B cell (primary cell): ENCODE results near the gene DDX24.

Experiments
- EZH2 ChIP-seq: IDR thresholded peaks from 2 replicates; pipeline ENCODE4 v1.6.1; 2012; ENCODE audit warnings: borderline replicate concordance, low read depth, mild to moderate bottlenecking, moderate library complexity, low read length; ENCODE audit not compliant: insufficient read depth, poor library complexity, severe bottlenecking
- TF ChIP-seq, protein P1 (sequence below): fragments of 200-600 bp; IDR thresholded peaks from one replicate; pipeline ENCODE4 v1.8.0; 2022; ENCODE audit warnings: antibody characterized with exemption, mild to moderate bottlenecking

DNA sequence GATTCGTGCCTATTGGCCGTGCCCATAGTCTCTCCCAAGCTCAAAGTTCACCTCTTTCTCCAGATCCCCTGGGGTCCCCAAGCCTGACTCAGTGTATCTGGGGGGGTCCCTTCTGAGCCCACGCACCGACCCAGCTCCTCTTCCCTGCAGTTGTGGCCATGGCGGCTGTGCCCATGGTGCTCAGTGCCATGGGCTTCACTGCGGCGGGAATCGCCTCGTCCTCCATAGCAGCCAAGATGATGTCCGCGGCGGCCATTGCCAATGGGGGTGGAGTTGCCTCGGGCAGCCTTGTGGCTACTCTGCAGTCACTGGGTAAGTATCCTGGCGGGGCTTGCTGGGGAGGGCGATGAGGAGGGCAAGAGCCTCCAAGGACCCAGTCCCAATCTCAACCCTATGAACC, 34.6 kb upstream of the DDX24 start:
- TF ChIP-seq, protein P1, sequence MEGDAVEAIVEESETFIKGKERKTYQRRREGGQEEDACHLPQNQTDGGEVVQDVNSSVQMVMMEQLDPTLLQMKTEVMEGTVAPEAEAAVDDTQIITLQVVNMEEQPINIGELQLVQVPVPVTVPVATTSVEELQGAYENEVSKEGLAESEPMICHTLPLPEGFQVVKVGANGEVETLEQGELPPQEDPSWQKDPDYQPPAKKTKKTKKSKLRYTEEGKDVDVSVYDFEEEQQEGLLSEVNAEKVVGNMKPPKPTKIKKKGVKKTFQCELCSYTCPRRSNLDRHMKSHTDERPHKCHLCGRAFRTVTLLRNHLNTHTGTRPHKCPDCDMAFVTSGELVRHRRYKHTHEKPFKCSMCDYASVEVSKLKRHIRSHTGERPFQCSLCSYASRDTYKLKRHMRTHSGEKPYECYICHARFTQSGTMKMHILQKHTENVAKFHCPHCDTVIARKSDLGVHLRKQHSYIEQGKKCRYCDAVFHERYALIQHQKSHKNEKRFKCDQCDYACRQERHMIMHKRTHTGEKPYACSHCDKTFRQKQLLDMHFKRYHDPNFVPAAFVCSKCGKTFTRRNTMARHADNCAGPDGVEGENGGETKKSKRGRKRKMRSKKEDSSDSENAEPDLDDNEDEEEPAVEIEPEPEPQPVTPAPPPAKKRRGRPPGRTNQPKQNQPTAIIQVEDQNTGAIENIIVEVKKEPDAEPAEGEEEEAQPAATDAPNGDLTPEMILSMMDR: no peak
- TF ChIP-seq EZH2: no peak
